Gastroesophageal sphincter (tissue), 4 donors: ENCODE measurements around the gene ZGRF1. TPM values are rescaled to one million over a fixed set of nuclear protein-coding genes. Genes with fewer than 3 reads are reported as not detected.
"Not testable (repeated sequence)": the region's sequence is repeated elsewhere in the genome, so short reads cannot be mapped to it uniquely, and the experiment has no call there.

ENCODE experiments used
- ATAC-seq: fragments of 150-250 bp; one replicate; pipeline ENCODE4 v1.9.1; 2016; ENCODE audit warnings: mild to moderate bottlenecking, moderate library complexity
- H3K27ac ChIP-seq, 4 donors: fragments of 200-600 bp; sonication (generic) in 3 of 4; 1 replicate in 3 of 4; 2 replicates in 1 of 4; pipeline ENCODE4 v1.5.1; 2016 to 2019
- H3K27me3 ChIP-seq: fragments of 200-600 bp; sonication (generic); one replicate; pipeline ENCODE4 v1.5.1; 2019
- H3K36me3 ChIP-seq, 2 donors: fragments of 200-600 bp; sonication (generic); one replicate each; pipeline ENCODE4 v1.5.1; 2019; ENCODE audit warnings: control low read depth in 1 of 2
- H3K4me1 ChIP-seq, 3 donors: fragments of 200-600 bp; sonication (generic); 1 replicate in 2 of 3; 2 replicates in 1 of 3; pipeline ENCODE4 v1.5.1; 2016 to 2019; ENCODE audit warnings: control low read depth in 2 of 3
- H3K4me3 ChIP-seq, 2 donors: fragments of 200-600 bp; sonication (generic); one replicate each; pipeline ENCODE4 v1.5.1; 2019; ENCODE audit warnings: mild to moderate bottlenecking in 1 of 2, moderate library complexity in 1 of 2
- H3K9me3 ChIP-seq, 3 donors: fragments of 200-600 bp; sonication (generic); one replicate each; pipeline ENCODE4 v1.5.1; 2017 to 2019; ENCODE audit warnings: control low read depth in 2 of 3
- CTCF ChIP-seq, 4 experiments: fragments of 200-600 bp in 2 of 4; fragments of 450-650 bp in 2 of 4; sonication (generic) in 1 of 4; IDR thresholded peaks; one replicate each; pipeline ENCODE4 v1.5.1; 2017 to 2019; ENCODE audit warnings: antibody characterized with exemption in 4 of 4, mild to moderate bottlenecking in 2 of 4, moderate library complexity in 2 of 4
- EP300 ChIP-seq: sonication (generic); formaldehyde crosslinking; IDR thresholded peaks from one replicate; pipeline ENCODE4 v1.6.1; 2017; ENCODE audit warnings: antibody characterized with exemption, mild to moderate bottlenecking
- POLR2A ChIP-seq, 2 donors: fragments of 450-650 bp; IDR thresholded peaks; one replicate each; pipeline ENCODE4 v1.6.1; 2017; ENCODE audit warnings: antibody characterized with exemption in 2 of 2, mild to moderate bottlenecking in 2 of 2, moderate library complexity in 1 of 2
- POLR2AphosphoS5 ChIP-seq: sonication (generic); formaldehyde crosslinking; IDR thresholded peaks from one replicate; pipeline ENCODE4 v1.6.1; 2017; ENCODE audit warnings: antibody characterized with exemption
- WGBS, 2 donors: methylation state at CpG; one replicate each; pipeline ENCODE4 v1.1.5; 2018; ENCODE audit warnings: low coverage in 1 of 2; 5-methylcytosine and 5-hydroxymethylcytosine counted together
- total RNA-seq, 4 donors: library from RNA; depleted of rRNA; stranded (reverse); fragments of >200 nt; gene quantifications; one replicate each; pipeline ENCODE4 v1.1.0, GENCODE V29; 2016

Gene ZGRF1
- total RNA-seq, 4 donors from 2014 or later, result 2.8 to 4.7 (median 3.9) TPM

DNA sequence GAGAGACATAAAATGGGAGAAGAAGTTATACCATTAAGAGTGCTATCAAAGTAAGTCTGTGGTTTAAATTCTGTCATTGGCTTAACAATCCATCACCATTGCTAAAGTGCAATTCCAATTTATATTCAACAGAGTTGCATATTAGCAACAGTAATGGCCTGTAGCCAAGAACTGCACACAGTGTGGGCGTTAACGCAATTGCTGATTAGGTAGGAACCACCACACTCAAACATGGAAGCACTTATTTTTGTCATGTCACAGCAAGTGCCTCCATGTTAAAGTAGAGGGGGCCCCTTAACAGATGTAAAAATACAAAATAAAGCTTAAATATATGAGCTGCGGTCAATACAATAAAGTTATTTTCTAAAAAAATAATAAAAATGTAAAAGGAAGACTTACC, 11.1 kb upstream of the ZGRF1 start:
- no peak overlapping the region for H3K4me3 ChIP-seq
- H3K9me3 ChIP-seq, result no peaks in the 10 kb centered on the region
- H3K36me3 ChIP-seq, result peaks cover 12 to 90% of the 10 kb centered on the region in 2 donors
- H3K27ac ChIP-seq, result no peak overlapping the region
- TF ChIP-seq EP300 (no peak), POLR2A (IDR thresholded peaks at IDR 0.05) (no peak), CTCF (IDR thresholded peaks at IDR 0.05) (no peak), POLR2AphosphoS5 (no peak)
- H3K27me3 ChIP-seq, result no peaks in the 10 kb centered on the region
- H3K4me1 ChIP-seq, result peaks cover 0 to 7% (median 0%) of the 10 kb centered on the region in 3 donors
- ATAC-seq, result no peak
- 35 to 60% methylated on average over 3 of the region's 3 CpGs for WGBS, 2 donors

GRCh38 chr4:112646632-112647537, 10.2 kb upstream of the ZGRF1 start:
- no peaks in the 10 kb centered on the region for H3K27me3 ChIP-seq
- no peaks in the 10 kb centered on the region for H3K9me3 ChIP-seq
- no peak for TF ChIP-seq EP300
- no peak for TF ChIP-seq CTCF (IDR thresholded peaks at IDR 0.05)
- no peak for TF ChIP-seq POLR2A (IDR thresholded peaks at IDR 0.05)
- no peak for TF ChIP-seq POLR2AphosphoS5
- H3K4me1 ChIP-seq, result peaks cover 0 to 10% (median 0%) of the 10 kb centered on the region in 3 donors
- ATAC-seq, result no peak
- no peak overlapping the region for H3K27ac ChIP-seq
- no peak overlapping the region for H3K4me3 ChIP-seq
- H3K36me3 ChIP-seq, result peaks cover 12 to 81% of the 10 kb centered on the region in 2 donors
- 49 to 56% methylated on average over 4 to 6 of the region's 6 CpGs for WGBS, 2 donors

DNA sequence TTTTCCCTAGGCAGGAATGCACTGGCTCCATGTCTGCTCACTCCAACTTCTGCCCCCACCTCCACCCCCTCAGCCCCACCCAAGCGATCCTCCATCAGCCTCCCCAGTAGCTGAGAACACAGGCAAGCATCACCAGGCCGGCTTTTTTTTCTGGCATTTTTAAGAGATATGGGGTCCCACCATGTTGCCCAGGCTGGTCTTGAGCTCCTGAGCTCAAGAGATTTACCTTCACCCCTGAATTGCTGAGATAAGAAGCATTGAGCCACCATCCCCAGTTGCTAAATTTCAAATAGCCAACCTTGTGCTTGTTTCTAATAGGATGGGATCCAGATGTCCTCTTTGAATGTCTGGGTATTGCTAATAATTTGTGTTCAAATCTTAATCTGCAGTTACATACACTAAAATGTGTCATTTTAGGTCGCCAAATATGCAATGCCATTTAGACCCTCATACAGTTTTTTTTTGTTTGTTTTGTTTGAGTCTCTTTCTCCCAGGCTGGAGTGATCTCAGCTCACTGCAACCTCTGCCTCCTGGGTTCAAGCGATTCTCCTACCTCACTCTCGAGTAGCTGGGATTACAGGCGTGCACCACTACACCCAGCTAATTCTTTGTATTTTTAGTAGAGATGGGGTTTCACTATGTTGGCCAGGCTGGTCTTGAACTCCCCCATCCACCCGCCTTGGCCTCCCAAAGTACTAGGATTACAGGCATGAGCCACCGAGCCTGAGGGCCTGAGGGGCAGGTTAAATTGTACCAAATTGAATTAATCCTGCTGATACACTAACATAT, 9.0 kb upstream of the ZGRF1 start:
- H3K4me1 ChIP-seq, result peaks cover 0 to 20% (median 0%) of the 10 kb centered on the region in 3 donors
- H3K27ac ChIP-seq, result no peak overlapping the region
- no peak for ATAC-seq
- 58 to 70% methylated on average over 2 to 6 of the region's 8 CpGs for WGBS, 2 donors
- H3K27me3 ChIP-seq, result no peaks in the 10 kb centered on the region
- TF ChIP-seq CTCF (IDR thresholded peaks at IDR 0.05), result no peak
- no peak for TF ChIP-seq POLR2AphosphoS5
- no peaks in the 10 kb centered on the region for H3K9me3 ChIP-seq
- peaks cover 12 to 70% of the 10 kb centered on the region in 2 donors for H3K36me3 ChIP-seq
- no peak overlapping the region for H3K4me3 ChIP-seq

GRCh38 chr4:112644595-112645535, 8.2 kb upstream of the ZGRF1 start:
- H3K27ac ChIP-seq, H3K9me3 ChIP-seq, ATAC-seq, H3K27me3 ChIP-seq, H3K4me3 ChIP-seq: not testable (repeated sequence)
- Histone ChIP-seq H3K36me3 (peaks cover 12 to 61% of the 10 kb centered on the region in 2 donors), H3K4me1 (peaks cover 0 to 26% (median 0%) of the 10 kb centered on the region in 3 donors)
- 73 to 77% methylated on average over 7 to 8 of the region's 10 CpGs for WGBS, 2 donors

GRCh38 chr4:112642526-112642925, 5.8 kb upstream of the ZGRF1 start:
- Histone ChIP-seq H3K4me3 (no peak overlapping the region), H3K9me3 (no peaks in the 10 kb centered on the region), H3K27ac (no peak overlapping the region), H3K36me3 (peaks cover 12 to 40% of the 10 kb centered on the region in 2 donors), H3K27me3 (no peaks in the 10 kb centered on the region), H3K4me1 (peaks cover 6 to 45% (median 8%) of the 10 kb centered on the region in 3 donors)
- TF ChIP-seq POLR2AphosphoS5 (no peak), POLR2A (IDR thresholded peaks at IDR 0.05) (no peak), EP300 (no peak), CTCF (IDR thresholded peaks at IDR 0.05) (no peak)
- ATAC-seq, result no peak
- WGBS, 2 donors, result 75 to 79% methylated on average over 2 of the region's 2 CpGs
